OCI-LY3 (cell line): Measurements from ENCODE around the gene KRTAP9-8.

Experiments used
- CTCF ChIP-seq: fragments of 200-600, 300-600 bp; sonication (generic); IDR thresholded peaks from 2 replicates; pipeline ENCODE4 v1.5.1; 2014; ENCODE audit warnings: antibody characterized with exemption, low read length, low read depth
- EZH2phosphoT487 ChIP-seq: fragments of 200-600 bp; shearing (Covaris generic); IDR thresholded peaks from 2 replicates; pipeline ENCODE4 v1.6.1; 2018; ENCODE audit warnings: antibody characterized with exemption, mixed run types, low read depth

- no peak for TF ChIP-seq CTCF
- no peak for TF ChIP-seq EZH2phosphoT487
Observed at GRCh38 chr17:41212524-41213169, 25.2 kb upstream of the KRTAP9-8 start.
